ENCODE results near the gene KIAA0513. TPM values are rescaled to one million over a fixed set of nuclear protein-coding genes. Genes with fewer than 3 reads are reported as not detected.

Gene KIAA0513
- total RNA-seq, 1 donor: 26.3 TPM

GRCh38 chr16:85141491-85142128 lies 114.0 kb downstream of the KIAA0513 start:
- H3K4me3 ChIP-seq (ENCODE audit: low read depth, low read length): no peak overlapping the region
- no peak for TF ChIP-seq CTCF (IDR thresholded peaks at IDR 0.05; ENCODE audit: insufficient read depth, low read depth, low read length)
- no peak for DNase-seq (ENCODE audit: low read depth)

- no peak for TF ChIP-seq CTCF (IDR thresholded peaks at IDR 0.05; ENCODE audit: insufficient read depth, low read depth, low read length)
- H3K4me3 ChIP-seq (ENCODE audit: low read depth, low read length): no peak overlapping the region
- DNase-seq (ENCODE audit: low read depth): no peak
These were observed 114.5 kb downstream of the KIAA0513 start for GRCh38 chr16:85142129-85142513.

DNA sequence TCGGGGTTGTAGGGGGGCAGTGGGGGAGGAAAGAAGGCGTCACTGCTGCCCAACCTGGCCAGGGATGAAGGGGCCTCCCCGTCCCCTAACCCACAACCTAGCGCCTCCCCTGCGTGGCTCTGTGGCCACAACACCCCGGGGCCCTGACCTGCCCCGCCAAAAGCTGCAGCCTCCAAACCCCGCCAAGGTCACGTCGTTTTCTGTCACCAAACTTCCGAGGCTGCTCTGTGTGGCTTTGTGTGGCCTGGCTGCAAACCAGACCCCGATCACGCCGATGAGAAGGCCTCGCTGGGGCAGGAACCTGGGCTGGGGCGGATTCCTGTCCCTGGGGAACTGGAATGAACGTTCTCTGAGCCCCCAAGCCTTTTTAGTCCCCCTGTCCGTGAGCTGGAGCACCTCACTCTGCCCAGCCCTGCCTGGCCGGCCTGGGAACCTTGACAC lies 115.2 kb downstream of the KIAA0513 start:
- DNase-seq (ENCODE audit: low read depth): no peak
- H3K4me3 ChIP-seq (ENCODE audit: low read depth, low read length): no peak overlapping the region
- no peak for TF ChIP-seq CTCF (IDR thresholded peaks at IDR 0.05; ENCODE audit: insufficient read depth, low read depth, low read length)

Other genes starting within 250 kb of the KIAA0513 start
- gene CRISPLD2, start 207.8 kb upstream of the KIAA0513 start, total RNA-seq: 44.0 and 87.3 TPM in 2 replicates
- 109 and 164 TPM in 2 replicates for gene ZDHHC7, start 16.3 kb upstream of the KIAA0513 start, total RNA-seq
- gene CIBAR2, start 84.7 kb downstream of the KIAA0513 start, total RNA-seq: not detected in 2 replicates

Data from fibroblast of villous mesenchyme (primary cell).